ENCODE data around the gene ULK4.

- no peak for TF ChIP-seq CTCF (IDR thresholded peaks at IDR 0.05; ENCODE audit: insufficient read depth, low read length)
- TF ChIP-seq POLR2AphosphoS5 (IDR thresholded peaks at IDR 0.05; ENCODE audit: low read depth): no peak
- TF ChIP-seq REST (IDR thresholded peaks at IDR 0.05; ENCODE audit: insufficient replicate concordance, low read depth): no peak
These were observed 632.0 kb downstream of the ULK4 start for GRCh38 chr3:41329881-41330280.
